ENCODE measurements around the gene FIBP. TPM values are rescaled to one million over a fixed set of nuclear protein-coding genes. Genes with fewer than 3 reads are reported as not detected.

Gene FIBP
- polyA plus RNA-seq, 1 donor, result 59.9 TPM

DNA sequence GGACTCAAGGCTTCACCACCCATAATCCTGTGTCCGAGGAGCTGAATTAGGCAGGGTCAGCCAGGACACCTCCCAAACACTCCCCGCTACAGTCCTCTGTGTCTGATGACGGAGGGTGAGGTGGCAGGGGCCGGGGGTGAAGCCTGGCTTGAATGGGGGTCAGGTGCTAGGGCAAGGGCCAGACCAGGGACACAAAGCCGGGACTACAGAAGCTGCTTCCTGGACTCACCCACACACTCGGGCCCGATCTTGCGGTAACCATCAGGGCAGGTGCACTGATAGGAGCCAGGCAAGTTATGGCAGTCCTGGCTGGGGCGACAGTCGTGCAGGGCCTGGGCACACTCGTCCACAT lies 18.0 kb downstream of the FIBP start:
- H3K4me1 ChIP-seq (ENCODE audit: control insufficient read depth, insufficient read depth, low read length), result peaks cover 13% of the 10 kb centered on the region

DNA sequence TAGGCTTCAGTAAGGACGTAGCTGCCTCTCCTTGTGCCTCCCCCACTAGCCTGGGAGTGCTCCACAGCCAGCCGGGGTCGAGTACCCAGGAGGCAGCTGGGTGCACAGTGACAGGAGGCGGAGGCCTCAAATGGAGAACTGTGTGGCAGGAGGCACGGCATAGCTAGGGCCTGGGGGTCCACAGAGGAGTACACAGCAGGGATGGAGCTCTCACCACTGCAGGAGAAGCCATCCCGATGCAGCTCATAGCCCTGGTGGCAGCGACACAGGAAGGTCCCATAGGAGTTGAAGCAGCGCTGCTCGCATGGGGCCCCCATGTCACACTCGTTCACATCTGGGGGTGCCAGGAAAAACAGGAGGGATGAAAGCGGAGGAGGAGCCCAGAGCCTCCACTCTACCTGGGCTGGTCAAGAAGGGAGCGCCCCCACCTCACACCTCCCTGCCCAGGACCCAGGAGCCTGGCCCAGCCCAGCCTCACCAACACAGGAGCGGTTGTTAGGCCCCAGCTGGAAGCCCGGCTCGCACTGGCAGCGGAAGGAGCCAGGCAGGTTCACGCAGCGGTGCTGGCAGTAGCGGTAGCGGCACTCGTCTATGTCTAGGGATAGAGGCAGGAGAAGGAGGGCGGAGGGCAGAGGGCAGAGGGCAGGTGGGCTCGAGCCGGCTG lies 18.5 kb downstream of the FIBP start:
- Histone ChIP-seq H3K27ac (ENCODE audit: low read length) (no peak overlapping the region), H3K4me1 (ENCODE audit: control insufficient read depth, insufficient read depth, low read length) (peaks cover 13% of the 10 kb centered on the region)

More for the DNA sequence above, 18.0 kb downstream of the FIBP start:
- Histone ChIP-seq H3K9me3 (ENCODE audit: control insufficient read depth, low read depth, low read length) (no peaks in the 10 kb centered on the region), H3K27ac (ENCODE audit: low read length) (no peak overlapping the region), H3K27me3 (ENCODE audit: control insufficient read depth, insufficient read depth, low read length) (peaks cover 10% of the 10 kb centered on the region), H3K36me3 (ENCODE audit: control insufficient read depth, insufficient read depth, low read length) (peaks cover 31% of the 10 kb centered on the region), H3K4me3 (ENCODE audit: low read length) (no peak overlapping the region)
- no peak for DNase-seq
- no CpG with 5 or more reads among the region's 11 CpGs for WGBS (ENCODE audit: insufficient coverage, low lambda C conversion rate)

DNA sequence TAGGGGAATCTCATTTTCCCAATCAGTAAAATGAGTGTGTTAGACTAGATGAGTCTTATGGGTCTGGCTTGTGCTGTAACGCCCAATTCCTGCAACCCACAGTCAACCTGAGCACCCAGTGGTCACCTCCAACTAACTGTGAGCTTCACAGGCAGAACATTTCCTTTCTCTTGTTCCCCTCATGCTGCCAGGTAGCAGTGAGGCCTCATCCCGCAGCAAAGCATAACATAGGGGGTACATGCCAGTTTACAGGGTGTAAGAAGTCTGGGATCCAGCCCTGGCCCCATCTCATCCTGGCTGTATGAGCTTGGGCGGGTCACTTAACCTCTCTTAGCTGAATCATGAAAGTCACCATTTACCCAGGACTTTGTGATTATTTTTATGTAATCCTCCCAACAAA lies 19.4 kb downstream of the FIBP start:
- WGBS (ENCODE audit: insufficient coverage, low lambda C conversion rate), result no CpG with 5 or more reads among the region's 3 CpGs
- Histone ChIP-seq H3K27me3 (ENCODE audit: control insufficient read depth, insufficient read depth, low read length) (peaks cover 10% of the 10 kb centered on the region), H3K27ac (ENCODE audit: low read length) (no peak overlapping the region), H3K9me3 (ENCODE audit: control insufficient read depth, low read depth, low read length) (no peaks in the 10 kb centered on the region), H3K4me3 (ENCODE audit: low read length) (no peak overlapping the region), H3K36me3 (ENCODE audit: control insufficient read depth, insufficient read depth, low read length) (peaks cover 45% of the 10 kb centered on the region), H3K4me1 (ENCODE audit: control insufficient read depth, insufficient read depth, low read length) (peaks cover 13% of the 10 kb centered on the region)
- DNase-seq, result no peak

More for the DNA sequence above, 18.5 kb downstream of the FIBP start:
- 91% methylated on average over 5 of the region's 24 CpGs for WGBS (ENCODE audit: insufficient coverage, low lambda C conversion rate)
- peaks cover 10% of the 10 kb centered on the region for H3K27me3 ChIP-seq (ENCODE audit: control insufficient read depth, insufficient read depth, low read length)
- no peak overlapping the region for H3K4me3 ChIP-seq (ENCODE audit: low read length)
- peaks cover 36% of the 10 kb centered on the region for H3K36me3 ChIP-seq (ENCODE audit: control insufficient read depth, insufficient read depth, low read length)
- no peaks in the 10 kb centered on the region for H3K9me3 ChIP-seq (ENCODE audit: control insufficient read depth, low read depth, low read length)
- no peak for DNase-seq

DNA sequence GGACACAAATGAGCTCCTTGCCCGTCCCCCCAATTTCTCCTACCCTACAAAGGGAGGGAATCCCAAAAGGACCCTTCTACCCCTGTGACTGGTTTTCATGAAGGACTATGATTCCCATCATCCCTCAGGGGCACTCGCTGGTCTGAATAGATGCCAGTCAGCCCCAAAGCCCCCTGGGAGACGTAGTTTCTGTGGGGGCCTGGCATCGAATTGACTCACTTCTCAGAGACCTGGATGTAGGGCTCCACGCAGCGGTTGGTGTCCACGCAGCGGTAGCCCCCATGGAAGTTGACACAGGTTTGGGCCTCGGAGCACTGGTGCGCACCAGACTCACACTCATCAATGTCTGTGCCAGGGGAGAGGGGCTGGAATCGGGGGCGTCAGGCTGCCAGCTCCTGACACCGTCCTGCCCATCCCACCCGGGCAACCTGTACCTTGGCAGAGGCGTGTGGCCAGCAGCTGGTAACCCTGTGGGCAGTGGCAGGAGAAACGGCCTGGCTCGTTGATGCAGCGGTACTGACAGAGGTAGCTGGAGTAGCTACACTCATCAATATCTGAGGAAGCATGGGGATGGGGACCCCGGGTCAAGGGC lies 20.1 kb downstream of the FIBP start:
- no peak overlapping the region for H3K27ac ChIP-seq (ENCODE audit: low read length)
- no peak for DNase-seq
- H3K4me1 ChIP-seq (ENCODE audit: control insufficient read depth, insufficient read depth, low read length), result peaks cover 12% of the 10 kb centered on the region
- no peak overlapping the region for H3K4me3 ChIP-seq (ENCODE audit: low read length)
- peaks cover 52% of the 10 kb centered on the region for H3K36me3 ChIP-seq (ENCODE audit: control insufficient read depth, insufficient read depth, low read length)
- no CpG with 5 or more reads among the region's 19 CpGs for WGBS (ENCODE audit: insufficient coverage, low lambda C conversion rate)
- H3K9me3 ChIP-seq (ENCODE audit: control insufficient read depth, low read depth, low read length), result no peaks in the 10 kb centered on the region
- H3K27me3 ChIP-seq (ENCODE audit: control insufficient read depth, insufficient read depth, low read length), result peaks cover 7% of the 10 kb centered on the region

DNA sequence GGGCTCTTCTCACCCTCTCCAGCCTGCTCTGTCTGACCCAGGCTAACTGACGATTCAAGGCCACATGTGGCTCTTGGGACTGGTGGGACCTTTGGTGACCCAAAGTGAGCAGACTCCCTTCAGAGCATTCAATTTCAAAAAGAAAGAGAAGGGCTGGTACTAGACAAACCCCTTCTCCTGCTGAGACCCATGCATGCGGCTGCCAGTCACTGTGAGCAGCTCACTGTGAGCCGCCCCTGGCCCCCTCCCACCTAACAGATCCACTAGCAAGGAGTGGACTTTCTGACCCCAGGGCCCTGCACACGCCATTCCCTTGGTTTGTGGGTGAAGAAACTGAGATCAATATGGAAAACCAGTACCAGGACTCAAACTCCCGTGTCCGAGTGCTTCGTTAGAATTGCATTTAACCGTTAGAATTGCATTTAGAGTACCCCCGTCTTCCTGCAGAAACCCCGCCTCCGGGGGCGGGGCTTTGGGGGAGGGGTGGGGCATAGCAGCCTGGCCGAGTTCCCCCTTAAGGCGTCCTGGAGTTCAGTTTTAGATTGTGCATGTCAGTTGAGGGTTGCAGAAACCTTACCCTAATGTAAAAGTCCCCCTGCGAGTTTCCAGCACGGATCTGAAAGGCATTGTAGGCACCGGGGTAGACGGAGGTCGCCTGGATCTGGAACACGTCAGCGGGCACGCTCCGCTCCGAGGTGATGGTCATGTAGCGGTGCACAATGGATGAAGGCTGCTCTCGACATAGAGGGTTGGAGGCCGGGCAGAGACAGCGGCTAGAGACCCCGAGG lies 20.8 kb downstream of the FIBP start:
- peaks cover 4% of the 10 kb centered on the region for H3K27me3 ChIP-seq (ENCODE audit: control insufficient read depth, insufficient read depth, low read length)
- H3K4me3 ChIP-seq (ENCODE audit: low read length), result no peak overlapping the region
- DNase-seq, result no peak
- H3K36me3 ChIP-seq (ENCODE audit: control insufficient read depth, insufficient read depth, low read length), result peaks cover 59% of the 10 kb centered on the region
- WGBS (ENCODE audit: insufficient coverage, low lambda C conversion rate), result no CpG with 5 or more reads among the region's 29 CpGs
- no peak overlapping the region for H3K27ac ChIP-seq (ENCODE audit: low read length)
- peaks cover 8% of the 10 kb centered on the region for H3K4me1 ChIP-seq (ENCODE audit: control insufficient read depth, insufficient read depth, low read length)
- no peaks in the 10 kb centered on the region for H3K9me3 ChIP-seq (ENCODE audit: control insufficient read depth, low read depth, low read length)

DNA sequence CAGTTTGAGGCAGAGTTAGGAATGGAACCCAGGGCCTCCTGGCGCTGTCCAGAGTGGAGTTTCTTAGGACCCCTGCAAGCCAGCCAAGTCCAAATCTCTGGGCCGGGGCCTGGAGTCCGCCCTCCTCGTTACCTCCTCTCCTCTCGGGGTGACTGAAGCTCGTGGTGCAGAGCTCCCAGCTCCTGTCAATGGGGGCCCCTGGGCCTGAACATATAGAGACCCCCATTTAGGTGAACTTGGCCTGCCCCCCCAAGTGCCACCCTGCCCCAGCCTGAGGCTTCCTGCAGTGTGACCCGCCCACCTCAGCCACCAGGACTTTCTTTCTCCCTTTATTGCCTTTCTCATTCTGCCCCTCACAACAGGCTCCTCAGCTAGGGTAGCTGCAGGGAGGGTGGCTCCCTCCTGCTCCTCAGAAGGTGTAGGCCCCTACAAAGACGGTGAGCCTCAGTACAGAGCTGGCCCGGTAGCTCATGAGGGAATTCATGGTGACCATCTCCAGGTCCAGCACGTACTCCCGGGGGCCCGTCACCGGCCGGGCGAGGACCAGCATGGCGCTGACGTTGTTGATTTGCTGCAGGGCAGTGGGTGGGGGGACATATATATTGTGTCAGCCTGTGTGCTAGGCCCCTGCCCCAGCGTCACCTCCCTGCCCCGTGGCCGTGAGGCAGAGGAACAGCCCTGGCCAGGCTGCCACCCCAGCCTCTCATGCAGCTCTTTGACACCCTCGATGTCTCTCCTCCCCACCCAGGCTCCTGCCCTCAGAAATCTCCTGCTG lies 21.6 kb downstream of the FIBP start:
- no CpG with 5 or more reads among the region's 21 CpGs for WGBS (ENCODE audit: insufficient coverage, low lambda C conversion rate)
- H3K4me1 ChIP-seq (ENCODE audit: control insufficient read depth, insufficient read depth, low read length), result peaks cover 14% of the 10 kb centered on the region
- no peaks in the 10 kb centered on the region for H3K9me3 ChIP-seq (ENCODE audit: control insufficient read depth, low read depth, low read length)
- no peak overlapping the region for H3K27ac ChIP-seq (ENCODE audit: low read length)
- no peak for DNase-seq
- peaks cover 66% of the 10 kb centered on the region for H3K36me3 ChIP-seq (ENCODE audit: control insufficient read depth, insufficient read depth, low read length)
- no peaks in the 10 kb centered on the region for H3K27me3 ChIP-seq (ENCODE audit: control insufficient read depth, insufficient read depth, low read length)
- H3K4me3 ChIP-seq (ENCODE audit: low read length), result no peak overlapping the region

DNA sequence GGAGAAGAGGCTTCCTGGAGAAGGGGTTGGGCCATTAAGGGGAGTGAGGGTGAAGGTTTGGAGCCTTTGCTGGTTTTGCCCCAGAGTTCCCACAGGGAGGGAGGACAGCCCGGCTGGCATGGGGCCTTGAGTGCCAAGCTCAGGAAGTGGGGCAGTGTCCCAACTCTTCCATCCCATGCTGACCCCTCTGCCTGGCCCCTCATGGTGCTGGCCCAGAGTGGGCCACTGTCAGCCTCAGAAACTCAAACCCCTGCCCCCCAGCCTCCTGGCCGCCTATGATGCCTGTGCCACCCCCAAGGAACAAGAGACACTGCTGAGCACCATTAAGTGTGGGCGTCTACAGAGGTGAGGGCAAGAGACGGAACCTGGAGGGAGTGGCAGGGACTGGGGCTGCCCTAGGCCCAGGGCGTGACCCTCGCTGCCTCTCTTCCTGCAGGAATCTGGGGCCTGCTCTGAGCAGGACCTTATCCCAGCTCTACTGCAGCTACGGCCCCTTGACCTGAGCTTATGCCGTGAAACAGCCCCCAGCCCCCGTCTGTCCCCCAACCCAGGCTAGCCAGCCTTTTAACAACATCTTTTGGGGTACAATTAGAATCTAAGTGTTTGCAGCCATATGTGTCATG lies 22.6 kb downstream of the FIBP start:
- peaks cover 66% of the 10 kb centered on the region for H3K36me3 ChIP-seq (ENCODE audit: control insufficient read depth, insufficient read depth, low read length)
- H3K4me1 ChIP-seq (ENCODE audit: control insufficient read depth, insufficient read depth, low read length), result peaks cover 12% of the 10 kb centered on the region
- DNase-seq, result no peak
- no peak overlapping the region for H3K4me3 ChIP-seq (ENCODE audit: low read length)
- no peaks in the 10 kb centered on the region for H3K27me3 ChIP-seq (ENCODE audit: control insufficient read depth, insufficient read depth, low read length)
- WGBS (ENCODE audit: insufficient coverage, low lambda C conversion rate), result no CpG with 5 or more reads among the region's 9 CpGs
- no peaks in the 10 kb centered on the region for H3K9me3 ChIP-seq (ENCODE audit: control insufficient read depth, low read depth, low read length)
- H3K27ac ChIP-seq (ENCODE audit: low read length), result no peak overlapping the region

DNA sequence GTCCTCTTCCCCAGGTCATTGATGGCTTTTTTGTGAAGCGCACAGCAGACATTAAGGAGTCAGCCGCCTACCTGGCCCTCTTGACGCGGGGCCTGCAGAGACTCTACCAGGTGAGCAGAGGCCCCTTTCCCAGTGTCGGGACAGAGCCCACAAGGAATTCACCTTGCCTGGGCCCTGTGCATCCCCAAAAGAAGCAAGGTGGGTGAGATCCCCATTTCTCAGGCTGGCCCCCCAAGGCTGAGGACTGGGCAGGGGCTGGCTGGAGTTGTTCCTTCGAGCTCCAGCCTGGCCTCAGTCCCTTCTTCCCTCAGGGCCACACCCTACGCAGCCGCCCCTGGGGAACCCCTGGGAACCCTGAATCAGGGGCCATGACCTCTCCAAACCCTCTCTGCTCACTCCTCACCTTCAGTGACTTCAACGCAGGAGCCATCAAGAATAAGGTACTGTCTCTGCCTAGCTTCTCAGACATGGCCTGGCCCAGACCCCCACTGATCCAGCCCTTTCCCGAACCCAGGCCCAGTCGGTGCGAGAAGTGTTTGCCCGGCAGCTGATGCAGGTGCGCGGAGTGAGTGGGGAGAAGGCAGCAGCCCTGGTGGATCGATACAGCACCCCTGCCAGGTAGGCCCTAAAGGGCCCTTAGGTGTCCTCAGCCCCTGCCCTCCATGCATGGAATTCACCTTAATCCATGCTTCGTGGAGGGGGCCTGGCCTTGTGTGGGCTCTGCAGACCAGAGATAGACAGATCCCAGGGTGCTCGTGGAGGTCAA lies 23.4 kb downstream of the FIBP start:
- Histone ChIP-seq H3K27ac (ENCODE audit: low read length) (no peak overlapping the region), H3K27me3 (ENCODE audit: control insufficient read depth, insufficient read depth, low read length) (no peaks in the 10 kb centered on the region), H3K4me3 (ENCODE audit: low read length) (no peak overlapping the region), H3K4me1 (ENCODE audit: control insufficient read depth, insufficient read depth, low read length) (peaks cover 14% of the 10 kb centered on the region), H3K36me3 (ENCODE audit: control insufficient read depth, insufficient read depth, low read length) (peaks cover 66% of the 10 kb centered on the region), H3K9me3 (ENCODE audit: control insufficient read depth, low read depth, low read length) (no peaks in the 10 kb centered on the region)
- no CpG with 5 or more reads among the region's 18 CpGs for WGBS (ENCODE audit: insufficient coverage, low lambda C conversion rate)
- DNase-seq, result no peak

DNA sequence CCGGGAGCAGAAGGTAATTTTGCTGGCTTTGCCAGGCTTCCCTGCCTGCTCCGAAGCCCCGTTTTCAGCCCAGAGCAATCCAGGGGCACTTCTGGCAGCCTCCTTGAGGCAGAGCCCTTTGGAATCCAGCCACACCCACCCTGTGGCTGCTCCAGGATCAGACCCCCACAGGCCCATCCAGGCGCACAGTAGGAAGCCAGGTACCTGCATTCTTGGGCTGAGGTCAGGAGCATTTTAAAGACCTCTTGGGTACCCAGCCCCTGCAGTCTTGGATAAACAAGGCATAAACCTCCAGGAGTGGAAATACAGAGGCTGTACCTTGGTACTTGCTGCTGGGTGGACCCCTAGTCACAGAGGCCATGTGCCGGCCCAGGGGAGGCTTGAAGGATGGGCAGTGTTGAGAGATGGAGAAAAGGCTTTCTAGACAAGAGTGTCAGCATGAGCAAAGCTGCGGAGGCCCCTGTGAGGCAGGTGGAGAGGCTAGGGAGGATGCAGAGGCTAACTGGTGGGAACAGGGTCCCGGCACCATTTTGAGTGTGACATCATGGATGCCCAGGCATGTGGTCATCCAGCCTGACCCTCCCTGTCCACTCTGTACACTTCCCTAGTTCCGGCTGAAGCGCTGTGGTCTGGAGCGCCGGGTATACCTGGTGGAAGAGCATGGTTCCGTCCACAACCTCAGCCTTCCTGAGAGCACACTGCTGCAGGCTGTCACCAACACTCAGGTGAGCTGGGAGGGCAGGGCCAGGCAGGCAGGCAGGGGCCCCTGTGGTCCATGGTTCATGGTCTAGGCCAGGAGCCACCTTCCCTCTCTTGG lies 24.2 kb downstream of the FIBP start:
- Histone ChIP-seq H3K4me1 (ENCODE audit: control insufficient read depth, insufficient read depth, low read length) (peaks cover 18% of the 10 kb centered on the region), H3K4me3 (ENCODE audit: low read length) (no peak overlapping the region), H3K36me3 (ENCODE audit: control insufficient read depth, insufficient read depth, low read length) (peaks cover 66% of the 10 kb centered on the region), H3K27me3 (ENCODE audit: control insufficient read depth, insufficient read depth, low read length) (no peaks in the 10 kb centered on the region), H3K27ac (ENCODE audit: low read length) (no peak overlapping the region), H3K9me3 (ENCODE audit: control insufficient read depth, low read depth, low read length) (no peaks in the 10 kb centered on the region)
- WGBS (ENCODE audit: insufficient coverage, low lambda C conversion rate), result no CpG with 5 or more reads among the region's 12 CpGs
- DNase-seq, result no peak
